HG02763 (cell line): Measurements from ENCODE around the gene CHRM3.

Source experiments
- ATAC-seq: cut with Tn5 transposase; IDR thresholded peaks from one replicate; pipeline ENCODE4 v1.9.1; 2021; ENCODE audit warnings: mild to moderate bottlenecking, moderate library complexity; ENCODE audit not compliant: unreplicated experiment

Gene CHRM3

GRCh38 chr1:239394107-239394506, 7.7 kb downstream of the CHRM3 start:
- no peak for ATAC-seq

GRCh38 chr1:239413916-239414315, 27.5 kb downstream of the CHRM3 start:
- ATAC-seq: no peak

GRCh38 chr1:239417221-239417620, 30.9 kb downstream of the CHRM3 start:
- no peak for ATAC-seq

GRCh38 chr1:239417986-239418640, 31.7 kb downstream of the CHRM3 start:
- ATAC-seq: no peak

GRCh38 chr1:239418681-239419080, 32.3 kb downstream of the CHRM3 start:
- no peak for ATAC-seq

- no peak for ATAC-seq
These were observed 35.4 kb downstream of the CHRM3 start for GRCh38 chr1:239421811-239422210.

GRCh38 chr1:239422818-239423217, 36.5 kb downstream of the CHRM3 start:
- ATAC-seq: no peak

- no peak for ATAC-seq
These were observed 40.6 kb downstream of the CHRM3 start for GRCh38 chr1:239426821-239427475.

GRCh38 chr1:239427712-239428111, 41.3 kb downstream of the CHRM3 start:
- no peak for ATAC-seq

GRCh38 chr1:239428120-239428710, 41.8 kb downstream of the CHRM3 start:
- ATAC-seq: no peak

GRCh38 chr1:239429163-239429562, 42.8 kb downstream of the CHRM3 start:
- ATAC-seq: no peak

GRCh38 chr1:239432255-239432654, 45.9 kb downstream of the CHRM3 start:
- ATAC-seq: no peak

- no peak for ATAC-seq
These were observed 47.8 kb downstream of the CHRM3 start for GRCh38 chr1:239434181-239434580.
